CD4-positive, alpha-beta T cell (primary cell): Measurements from ENCODE around the gene PXK. TPM values are rescaled to one million over a fixed set of nuclear protein-coding genes. Genes with fewer than 3 reads are reported as not detected.

Source experiments
- ATAC-seq: fragments of 200-7000 bp; cut with Tn5 transposase; one replicate; pipeline ENCODE4 v1.10.0; 2022; ENCODE audit warnings: mild to moderate bottlenecking; ENCODE audit not compliant: poor library complexity
- CTCF ChIA-PET: fragments of 350-600 bp; sonication (Branson Sonifier 250); formaldehyde crosslinking; loops from one replicate; lab custom pipeline; 2021; ENCODE audit warnings: antibody characterized with exemption, inconsistent platforms; lab: Charles Lee
- POLR2A ChIA-PET: fragments of 350-600 bp; sonication (Branson Sonifier 250); formaldehyde crosslinking; loops from one replicate; lab custom pipeline; 2021; ENCODE audit warnings: antibody characterized with exemption, inconsistent platforms; lab: Charles Lee
- DNase-seq, 14 experiments: peaks; one replicate each; pipeline ENCODE4 v3.0.0-alpha.2; 2013 to 2020; ENCODE audit warnings: mixed read lengths in 2 of 14
- H3K27ac ChIP-seq, 2 donors: one replicate each; pipeline versions ENCODE4 v1.5.1 to v1.7.0; 2013; ENCODE audit warnings: low read length in 2 of 2, low read depth in 1 of 2, mild to moderate bottlenecking in 1 of 2
- H3K27me3 ChIP-seq, 2 experiments: 1 replicate in 1 of 2; 2 replicates in 1 of 2; pipeline versions ENCODE4 v1.6.1 to v1.7.0; 2013; ENCODE audit warnings: low read length in 2 of 2, control low read depth in 1 of 2, mild to moderate bottlenecking in 1 of 2, moderate library complexity in 1 of 2; ENCODE audit not compliant: insufficient read depth in 2 of 2, control insufficient read depth in 1 of 2
- H3K36me3 ChIP-seq: one replicate; pipeline ENCODE4 v1.6.1; 2013; ENCODE audit warnings: low read length, control low read depth; ENCODE audit not compliant: insufficient read depth
- H3K4me1 ChIP-seq: one replicate; pipeline ENCODE4 v1.6.1; 2013; ENCODE audit warnings: low read length, control low read depth; ENCODE audit not compliant: insufficient read depth
- H3K4me3 ChIP-seq: one replicate; pipeline ENCODE4 v1.5.1; 2013; ENCODE audit warnings: mild to moderate bottlenecking, low read length, moderate library complexity
- H3K9me3 ChIP-seq, 2 experiments: 1 replicate in 1 of 2; 2 replicates in 1 of 2; pipeline versions ENCODE4 v1.6.1 to v1.7.0; 2013; ENCODE audit warnings: low read length in 2 of 2, mild to moderate bottlenecking in 2 of 2, control low read depth in 1 of 2, moderate library complexity in 1 of 2; ENCODE audit not compliant: control insufficient read depth in 1 of 2, insufficient read depth in 1 of 2
- H3K27ac Mint-ChIP-seq: one replicate; pipeline ENCODE4 v1.8.0; 2020; ENCODE audit warnings: mixed read lengths
- H3K27me3 Mint-ChIP-seq: one replicate; pipeline ENCODE4 v1.8.0; 2021; ENCODE audit warnings: mixed read lengths
- H3K36me3 Mint-ChIP-seq: one replicate; pipeline ENCODE4 v1.8.0; 2021; ENCODE audit warnings: low read depth, mixed read lengths
- H3K4me1 Mint-ChIP-seq: one replicate; pipeline ENCODE4 v1.8.0; 2021; ENCODE audit warnings: low read depth, mixed read lengths
- H3K4me3 Mint-ChIP-seq: one replicate; pipeline ENCODE4 v1.8.0; 2020; ENCODE audit warnings: mild to moderate bottlenecking, mixed read lengths
- H3K9me3 Mint-ChIP-seq: one replicate; pipeline ENCODE4 v1.8.0; 2020; ENCODE audit warnings: mixed read lengths
- intact Hi-C, 2 experiments: fragments of 100-400 bp; cut with DNase I in 1 of 2; cut with micrococcal nuclease in 1 of 2; formaldehyde crosslinking; loops; one replicate each; pipeline versions ENCODE4 v1.15.1 to v1.9.0; 2023 to 2025; cut with DNase I, micrococcal nuclease
- total RNA-seq, 174 experiments: library from RNA in 2 of 174; stranded (reverse) in 2 of 174; gene quantifications; one replicate each; pipeline ENCODE4 v1.2.3 and lab custom pipeline; 2021 to 2026
- TF ChIP-seq, protein P1 (sequence below): fragments of 200-600 bp; IDR thresholded peaks from one replicate; pipeline ENCODE4 v1.8.0; 2022; ENCODE audit warnings: antibody characterized with exemption, mild to moderate bottlenecking

The PXK gene
- total RNA-seq, 2 experiments from 2014 or later: 12.5 to 14.8 TPM

DNA sequence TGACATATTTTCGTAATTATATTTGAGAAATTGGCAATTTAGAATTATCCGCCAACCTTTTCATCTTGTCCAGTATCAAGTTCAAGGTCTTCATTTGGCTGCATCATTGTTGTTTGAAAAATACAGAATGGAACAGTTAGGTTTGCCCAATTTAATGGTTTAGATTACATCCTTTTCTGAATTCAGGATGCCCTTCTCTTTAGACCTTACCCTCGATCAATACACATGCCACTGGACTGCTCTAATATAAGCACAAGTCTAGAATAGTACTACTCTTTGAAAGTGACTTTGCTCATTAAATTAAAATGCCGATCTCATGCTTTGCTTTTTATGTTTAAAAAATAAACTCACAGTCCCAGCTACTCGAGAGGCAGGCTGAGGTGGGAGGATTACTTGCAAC lies 44.5 kb downstream of the PXK start:
- Mint-ChIP-seq H3K4me1 (no peaks in the 10 kb centered on the region), H3K4me3 (no peak overlapping the region), H3K36me3 (peaks cover 13% of the 10 kb centered on the region), H3K9me3 (no peaks in the 10 kb centered on the region), H3K27ac (no peak overlapping the region), H3K27me3 (no peaks in the 10 kb centered on the region)
- Histone ChIP-seq H3K4me1 (no peaks in the 10 kb centered on the region), H3K9me3 (no peaks in the 10 kb centered on the region), H3K36me3 (peaks cover 2% of the 10 kb centered on the region), H3K27me3 (no peaks in the 10 kb centered on the region), H3K27ac (no peak overlapping the region), H3K4me3 (no peak overlapping the region)
- TF ChIP-seq, protein P1, sequence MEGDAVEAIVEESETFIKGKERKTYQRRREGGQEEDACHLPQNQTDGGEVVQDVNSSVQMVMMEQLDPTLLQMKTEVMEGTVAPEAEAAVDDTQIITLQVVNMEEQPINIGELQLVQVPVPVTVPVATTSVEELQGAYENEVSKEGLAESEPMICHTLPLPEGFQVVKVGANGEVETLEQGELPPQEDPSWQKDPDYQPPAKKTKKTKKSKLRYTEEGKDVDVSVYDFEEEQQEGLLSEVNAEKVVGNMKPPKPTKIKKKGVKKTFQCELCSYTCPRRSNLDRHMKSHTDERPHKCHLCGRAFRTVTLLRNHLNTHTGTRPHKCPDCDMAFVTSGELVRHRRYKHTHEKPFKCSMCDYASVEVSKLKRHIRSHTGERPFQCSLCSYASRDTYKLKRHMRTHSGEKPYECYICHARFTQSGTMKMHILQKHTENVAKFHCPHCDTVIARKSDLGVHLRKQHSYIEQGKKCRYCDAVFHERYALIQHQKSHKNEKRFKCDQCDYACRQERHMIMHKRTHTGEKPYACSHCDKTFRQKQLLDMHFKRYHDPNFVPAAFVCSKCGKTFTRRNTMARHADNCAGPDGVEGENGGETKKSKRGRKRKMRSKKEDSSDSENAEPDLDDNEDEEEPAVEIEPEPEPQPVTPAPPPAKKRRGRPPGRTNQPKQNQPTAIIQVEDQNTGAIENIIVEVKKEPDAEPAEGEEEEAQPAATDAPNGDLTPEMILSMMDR: no peak
- CTCF ChIA-PET: no interaction called here
- ATAC-seq: no peak
- intact Hi-C loops: no loop called here
- POLR2A ChIA-PET: no interaction called here
- DNase-seq: no peak

DNA sequence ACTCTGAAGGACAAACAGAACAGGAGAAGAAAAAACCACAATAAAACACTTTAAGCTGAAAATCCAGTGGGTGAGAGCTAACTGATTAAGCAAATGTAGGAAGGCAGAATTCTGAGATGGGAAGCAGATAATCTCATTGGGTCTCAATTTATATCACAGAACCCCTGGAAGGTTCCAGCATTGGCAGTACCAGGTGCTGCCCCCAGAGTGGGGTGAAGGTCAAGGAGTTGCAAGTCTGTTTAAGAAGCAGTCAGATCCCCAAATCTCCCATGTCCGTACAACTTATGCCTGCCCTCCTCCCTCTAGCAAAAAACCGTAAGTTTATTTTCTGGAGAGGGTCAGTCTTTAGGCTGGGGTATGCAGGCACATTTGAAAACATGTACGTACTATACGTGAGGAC lies 45.1 kb downstream of the PXK start:
- no peak for ATAC-seq
- H3K27ac Mint-ChIP-seq: no peak overlapping the region

DNA sequence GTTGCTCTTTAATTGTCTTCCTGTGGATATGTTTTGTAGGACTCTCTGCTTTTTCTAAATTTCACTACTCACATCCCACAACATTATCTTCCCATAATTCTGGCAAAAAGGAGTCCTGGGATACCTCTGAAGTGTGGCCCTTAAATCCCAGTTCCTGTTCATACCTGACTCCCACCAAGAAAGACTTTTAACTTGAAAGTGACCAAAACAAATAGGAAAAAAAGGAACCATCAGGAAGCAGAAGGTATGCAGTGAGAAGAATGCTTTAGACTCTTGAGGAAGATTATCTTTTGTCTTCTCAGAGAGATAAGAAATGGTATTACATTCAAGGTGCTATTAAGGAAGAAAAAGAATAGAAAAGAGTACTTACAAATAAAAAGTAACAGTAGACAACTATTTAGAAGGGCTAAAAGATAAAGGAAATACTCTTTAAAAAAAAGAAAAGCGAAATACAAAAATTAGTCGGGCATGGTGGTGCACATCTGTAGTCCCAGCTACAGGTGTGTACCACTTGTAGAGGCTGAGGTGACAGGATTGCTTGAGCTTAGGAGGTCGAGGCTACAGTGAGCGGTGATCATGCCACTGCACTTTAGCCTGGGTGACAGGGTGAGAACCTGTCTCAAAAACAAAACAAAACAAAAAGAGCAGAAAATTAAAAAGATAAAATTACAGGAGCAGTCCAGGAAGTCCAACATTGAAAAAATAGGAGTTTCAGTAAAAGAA lies 46.8 kb downstream of the PXK start:
- no peak overlapping the region for H3K4me3 Mint-ChIP-seq
- POLR2A ChIA-PET: no interaction called here
- TF ChIP-seq, protein P1: no peak
- Histone ChIP-seq H3K9me3 (no peaks in the 10 kb centered on the region), H3K36me3 (no peaks in the 10 kb centered on the region), H3K4me1 (no peaks in the 10 kb centered on the region), H3K4me3 (no peak overlapping the region), H3K27me3 (no peaks in the 10 kb centered on the region), H3K27ac (no peak overlapping the region)
- H3K27me3 Mint-ChIP-seq: no peaks in the 10 kb centered on the region
- intact Hi-C loops: no loop called here
- DNase-seq (no peak), ATAC-seq (no peak)
- H3K4me1 Mint-ChIP-seq: no peaks in the 10 kb centered on the region
- peaks cover 34% of the 10 kb centered on the region for H3K36me3 Mint-ChIP-seq
- CTCF ChIA-PET: no interaction called here
- no peak overlapping the region for H3K27ac Mint-ChIP-seq
- H3K9me3 Mint-ChIP-seq: no peaks in the 10 kb centered on the region

More for the DNA sequence above, 45.1 kb downstream of the PXK start:
- H3K4me3 ChIP-seq: no peak overlapping the region
- TF ChIP-seq, protein P1: no peak
- H3K36me3 Mint-ChIP-seq: peaks cover 19% of the 10 kb centered on the region
- no peaks in the 10 kb centered on the region for H3K27me3 Mint-ChIP-seq
- intact Hi-C loops: no loop called here
- H3K9me3 Mint-ChIP-seq: no peaks in the 10 kb centered on the region
- no peaks in the 10 kb centered on the region for H3K27me3 ChIP-seq
- H3K36me3 ChIP-seq: peaks cover 2% of the 10 kb centered on the region
- H3K4me3 Mint-ChIP-seq: no peak overlapping the region
- no peak for DNase-seq
- POLR2A ChIA-PET: no interaction called here
- H3K4me1 ChIP-seq: no peaks in the 10 kb centered on the region
- CTCF ChIA-PET: no interaction called here
- H3K27ac ChIP-seq: no peak overlapping the region
- no peaks in the 10 kb centered on the region for H3K9me3 ChIP-seq
- no peaks in the 10 kb centered on the region for H3K4me1 Mint-ChIP-seq
